GM21619 (cell line): ENCODE measurements around the gene CHD1.

Experiments
- ATAC-seq: cut with Tn5 transposase; IDR thresholded peaks from one replicate; pipeline ENCODE4 v1.9.1; 2021; ENCODE audit not compliant: unreplicated experiment

The CHD1 gene

GRCh38 chr5:98905857-98906688 is 22.7 kb downstream of the CHD1 start:
- peak; percentile 75 for ATAC-seq

GRCh38 chr5:98904780-98905179 is 24.0 kb downstream of the CHD1 start:
- ATAC-seq: no peak

GRCh38 chr5:98902733-98903132 is 26.1 kb downstream of the CHD1 start:
- ATAC-seq: no peak

GRCh38 chr5:98899456-98899855 is 29.4 kb downstream of the CHD1 start:
- ATAC-seq: no peak

GRCh38 chr5:98898743-98899142 is 30.1 kb downstream of the CHD1 start:
- ATAC-seq: peak; percentile 62

- ATAC-seq: no peak
These were observed 37.2 kb downstream of the CHD1 start for GRCh38 chr5:98891591-98891990.

- ATAC-seq: no peak
These were observed 48.2 kb downstream of the CHD1 start for GRCh38 chr5:98880598-98880997.

GRCh38 chr5:98880151-98880550 is 48.7 kb downstream of the CHD1 start:
- ATAC-seq: no peak

- ATAC-seq: no peak
These were observed 51.2 kb downstream of the CHD1 start for GRCh38 chr5:98877600-98877999.

GRCh38 chr5:98872674-98873073 is 56.1 kb downstream of the CHD1 start:
- no peak for ATAC-seq

- ATAC-seq: no peak
These were observed 63.1 kb downstream of the CHD1 start for GRCh38 chr5:98865690-98866089.

- ATAC-seq: no peak
These were observed 81.8 kb downstream of the CHD1 start for GRCh38 chr5:98847054-98847453.

GRCh38 chr5:98846520-98846919 is 82.3 kb downstream of the CHD1 start:
- no peak for ATAC-seq

- no peak for ATAC-seq
These were observed 82.9 kb downstream of the CHD1 start for GRCh38 chr5:98845878-98846277.

GRCh38 chr5:98844865-98845264 is 83.9 kb downstream of the CHD1 start:
- no peak for ATAC-seq

- no peak for ATAC-seq
These were observed 85.3 kb downstream of the CHD1 start for GRCh38 chr5:98843481-98843880.

- no peak for ATAC-seq
These were observed 87.9 kb downstream of the CHD1 start for GRCh38 chr5:98840946-98841345.

- no peak for ATAC-seq
These were observed 89.1 kb downstream of the CHD1 start for GRCh38 chr5:98839469-98840383.

GRCh38 chr5:98836175-98836574 is 92.6 kb downstream of the CHD1 start:
- no peak for ATAC-seq

GRCh38 chr5:98827588-98828284 is 101.1 kb downstream of the CHD1 start:
- ATAC-seq: no peak

GRCh38 chr5:98827161-98827560 is 101.6 kb downstream of the CHD1 start:
- no peak for ATAC-seq
